Activated CD4-positive, CD25-positive, alpha-beta regulatory T cell treated with anti-CD3 and anti-CD28 coated beads, Interleukin-2, amount 50 U/mL, for 72 hours (primary cell): Measurements from ENCODE around the gene SRP72.

Experiments used
- DNase-seq: peaks from one replicate; pipeline ENCODE4 v3.0.0; 2021

The SRP72 gene

GRCh38 chr4:56551516-56551915, 84.1 kb downstream of the SRP72 start:
- DNase-seq = no peak

- no peak for DNase-seq
Measured at GRCh38 chr4:56552273-56552672, 84.9 kb downstream of the SRP72 start.
